Placental epithelial cell (primary cell): ENCODE data around the gene CDC14C. TPM values are rescaled to one million over a fixed set of nuclear protein-coding genes. Genes with fewer than 3 reads are reported as not detected.

Experiments
- total RNA-seq: library from RNA; depleted of rRNA; stranded (reverse); fragments of >200 nt; gene quantifications from 2 replicates; pipeline ENCODE4 v1.2.3, GENCODE V29; 2012

Gene CDC14C
- 0.11 TPM in 1 of 2 replicates, not detected in the other for total RNA-seq

DNA sequence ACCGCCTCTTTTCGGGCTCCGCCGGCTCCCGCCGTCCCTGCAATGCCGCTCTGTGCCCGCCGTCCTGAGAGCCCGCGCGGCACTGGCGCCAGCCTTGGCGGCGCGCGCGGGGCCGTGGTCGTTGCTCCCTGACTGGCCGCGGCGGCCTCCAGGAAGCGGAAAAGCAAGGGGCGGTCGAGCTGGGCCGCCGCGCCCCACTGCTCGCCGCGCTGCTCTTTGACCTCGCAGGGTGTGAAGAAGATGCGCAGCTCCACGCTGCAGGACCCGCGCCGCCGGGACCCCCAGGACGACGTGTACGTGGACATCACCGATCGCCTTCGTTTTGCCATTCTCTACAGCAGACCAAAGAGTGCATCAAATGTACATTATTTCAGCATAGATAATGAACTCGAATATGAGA lies at the start of gene CDC14C:
Gene CDC14C (plus strand): TSS at position 115 of the 400 bp plus-strand sequence. CDS start 126 bp downstream, at position 241.

